GM18526 (cell line): ENCODE results near the gene GNAL.

Experiments used
- POLR2A ChIP-seq: IDR thresholded peaks from 3 replicates; pipeline ENCODE4 v1.6.1; 2011; ENCODE audit not compliant: insufficient read length; ENCODE audit errors: extremely low read depth

Gene GNAL

DNA sequence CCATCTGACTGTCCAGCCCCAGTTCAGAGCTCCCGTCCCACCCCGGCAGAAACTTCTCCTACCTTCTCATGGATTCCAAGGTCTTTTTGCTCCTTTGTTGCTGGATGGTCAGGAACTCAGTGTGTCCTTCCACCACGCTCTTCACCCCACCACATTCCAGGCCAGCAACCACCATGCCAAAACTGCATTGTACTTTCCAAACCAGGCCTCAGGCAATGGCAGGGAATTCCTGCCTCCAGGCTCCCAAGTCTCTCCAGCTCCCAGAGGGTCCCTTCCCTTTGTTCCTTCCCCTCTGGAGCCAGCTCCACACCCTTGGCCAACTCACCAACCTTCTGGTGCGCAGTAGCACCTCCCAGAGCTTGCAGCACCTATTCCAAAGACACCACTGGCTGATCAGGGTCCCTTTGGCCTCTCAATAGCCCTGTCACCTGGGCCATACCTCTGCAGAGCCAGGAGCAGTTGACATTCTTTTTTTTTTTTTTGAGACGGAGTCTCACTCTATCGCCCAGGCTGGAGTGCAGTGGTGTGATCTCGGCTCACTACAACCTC lies 170.3 kb downstream of the GNAL start:
- no peak for TF ChIP-seq POLR2A

DNA sequence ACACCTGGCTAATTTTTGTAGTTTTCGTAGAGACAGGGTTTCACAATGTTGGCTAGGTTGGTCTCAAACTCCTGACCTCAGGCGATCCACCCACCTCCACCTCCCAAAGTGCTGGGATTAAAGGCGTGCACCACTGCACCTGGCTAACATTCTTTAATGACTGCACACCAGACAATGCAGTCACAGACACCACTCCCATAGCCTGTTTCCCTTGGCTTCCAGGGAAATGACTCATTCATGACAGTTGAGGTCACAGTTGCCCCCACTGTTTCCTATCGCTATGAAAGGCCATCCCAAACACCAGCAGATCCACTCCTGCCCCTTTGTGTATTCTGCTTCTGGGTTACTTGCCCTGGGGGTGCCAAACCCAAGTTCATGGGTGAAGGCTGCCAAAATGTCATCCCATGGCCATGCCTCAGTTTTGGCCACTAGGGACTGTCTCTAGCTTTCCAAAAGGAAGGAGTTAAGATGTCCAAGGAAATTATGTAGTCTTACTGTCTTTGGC lies 170.9 kb downstream of the GNAL start:
- no peak for TF ChIP-seq POLR2A

DNA sequence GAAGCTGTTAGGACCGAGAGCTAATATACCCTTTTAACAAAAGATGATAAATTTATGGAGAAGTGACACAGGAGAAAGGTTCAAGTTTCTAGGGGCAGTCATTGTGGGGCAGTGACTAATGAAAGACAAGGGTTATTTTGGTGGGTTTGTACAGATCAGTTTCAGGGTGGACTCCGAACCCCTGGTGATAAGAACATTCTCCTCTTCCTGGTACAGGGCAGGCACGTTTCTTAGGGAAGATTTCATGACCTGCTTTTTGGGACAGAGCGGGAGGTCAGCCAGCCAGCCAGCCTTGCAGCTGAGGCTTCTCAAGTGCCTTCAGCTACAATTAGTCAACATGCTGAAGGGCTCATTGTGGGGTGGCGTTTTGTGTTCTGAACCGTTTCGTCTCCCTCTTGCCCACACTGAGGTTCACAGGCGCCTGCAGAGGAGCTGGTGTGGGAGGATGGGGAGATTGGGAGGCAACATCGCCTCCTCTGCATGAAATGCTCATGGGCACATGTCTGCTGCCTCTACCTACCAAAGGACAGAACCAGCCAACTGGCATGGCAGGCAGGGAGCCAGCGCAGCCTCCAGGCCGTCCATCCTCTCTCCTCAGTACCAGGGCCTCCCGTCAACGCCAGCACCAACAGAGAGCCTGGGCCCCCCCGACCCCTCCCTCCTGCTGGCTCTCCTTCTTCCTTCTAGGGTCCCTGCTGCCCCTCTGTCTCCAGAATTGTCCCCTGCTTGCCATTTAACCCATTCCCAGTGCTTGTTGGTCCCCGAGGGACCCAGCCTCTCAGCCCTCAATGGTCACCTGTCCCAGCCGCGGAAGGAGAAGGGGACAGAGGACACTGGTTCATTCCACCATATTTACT lies 171.8 kb downstream of the GNAL start:
- no peak for TF ChIP-seq POLR2A

DNA sequence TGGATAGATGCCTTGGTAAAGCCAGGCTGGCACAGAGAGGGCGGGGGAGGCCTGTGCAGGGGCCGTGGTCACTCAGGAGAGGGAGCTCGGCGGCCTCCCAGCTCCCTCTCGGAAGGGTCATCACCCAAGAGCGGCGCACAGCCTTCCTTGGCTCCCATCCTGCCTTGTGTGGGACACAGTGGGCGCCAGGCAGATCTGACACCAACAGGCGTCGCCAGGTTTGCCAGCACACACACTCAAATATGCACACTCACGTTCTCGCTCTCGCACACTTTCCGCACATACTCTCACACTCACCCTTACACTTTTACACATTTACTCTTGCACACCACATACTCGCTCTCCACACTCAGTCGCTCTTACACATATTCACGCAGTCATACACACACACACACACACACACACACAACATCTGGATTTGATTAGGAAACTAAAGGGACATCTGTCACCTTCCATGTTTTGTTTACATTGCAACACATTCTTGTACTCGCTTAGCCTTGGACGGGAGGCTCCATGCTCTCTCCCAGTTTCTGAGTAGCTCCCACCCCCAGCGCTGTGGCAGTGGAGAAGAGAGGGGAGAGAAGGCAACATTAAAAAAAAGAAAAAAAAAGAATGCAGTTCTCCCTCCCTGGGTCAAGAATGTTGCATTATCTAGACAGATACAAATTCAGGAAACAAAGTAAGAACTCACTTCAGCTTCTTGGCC lies 172.7 kb downstream of the GNAL start:
- no peak for TF ChIP-seq POLR2A

DNA sequence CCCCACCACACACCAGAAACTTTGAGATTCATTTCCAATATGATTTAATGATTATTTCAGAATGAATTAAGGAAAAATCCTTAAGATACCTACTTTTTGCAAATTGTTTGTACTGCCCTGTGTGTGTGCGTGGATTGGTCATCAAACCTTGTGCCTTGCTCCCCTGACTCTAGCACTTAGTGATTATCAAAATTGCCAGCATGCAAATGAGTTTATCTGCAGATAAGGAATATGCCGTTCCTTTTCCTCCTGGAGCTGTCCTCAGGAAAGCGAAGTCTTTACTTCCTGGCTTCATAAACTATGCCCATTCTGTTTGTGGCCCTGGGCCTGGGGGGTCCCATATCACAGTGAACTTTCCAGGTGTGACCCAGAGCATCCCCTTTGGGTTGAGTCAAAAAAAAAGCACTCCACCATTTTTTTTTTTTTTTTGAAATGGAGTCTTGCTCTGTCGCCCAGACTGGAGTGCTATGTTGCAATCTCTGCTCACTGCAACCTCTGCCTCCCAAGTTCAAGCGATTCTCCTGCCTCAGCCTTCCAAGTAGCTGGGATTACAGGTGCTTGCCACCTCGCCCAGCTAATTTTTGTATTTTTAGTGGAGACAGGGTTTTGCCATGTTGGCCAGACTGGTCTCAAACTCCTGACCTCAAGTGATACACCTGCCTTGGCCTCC lies 173.5 kb downstream of the GNAL start:
- no peak for TF ChIP-seq POLR2A

DNA sequence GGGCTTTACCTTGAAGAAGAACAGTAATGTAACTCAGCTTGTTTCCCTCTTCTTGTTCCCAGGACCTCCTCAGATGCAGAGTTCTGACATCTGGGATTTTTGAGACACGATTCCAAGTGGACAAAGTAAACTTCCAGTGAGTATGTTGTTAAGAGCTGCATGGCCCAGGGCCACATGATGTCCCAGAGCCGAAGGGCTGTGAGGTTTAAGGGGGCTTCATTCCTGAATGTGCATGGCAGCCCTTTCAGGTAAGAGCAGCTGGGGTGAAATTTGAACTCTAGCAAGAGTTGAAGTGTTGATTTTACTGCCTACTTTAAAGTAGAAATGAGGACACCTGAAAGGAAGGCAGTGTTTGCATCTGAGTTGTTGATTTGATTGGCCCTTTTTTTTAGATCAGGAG lies 175.4 kb downstream of the GNAL start:
- TF ChIP-seq POLR2A = no peak

DNA sequence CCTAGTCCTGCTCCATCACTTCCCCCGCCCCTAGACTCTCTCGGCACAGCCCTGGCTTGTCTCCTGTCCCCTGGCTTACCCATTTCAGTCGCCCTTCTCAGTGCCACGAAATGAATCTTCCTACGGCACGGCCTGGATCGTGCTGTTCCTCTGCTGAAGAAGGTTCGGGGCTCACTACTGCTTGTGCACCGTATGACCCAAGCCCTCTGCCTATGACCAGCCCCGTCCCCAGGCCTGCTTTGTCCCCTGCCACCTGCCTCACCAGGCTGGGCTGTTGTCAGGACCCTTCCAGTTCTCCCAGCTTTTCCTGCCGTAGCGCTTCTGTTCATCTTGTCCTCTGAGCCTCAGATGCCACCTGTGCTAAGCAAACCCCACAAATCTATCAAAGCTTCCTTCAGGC lies 176.0 kb downstream of the GNAL start:
- TF ChIP-seq POLR2A = no peak

DNA sequence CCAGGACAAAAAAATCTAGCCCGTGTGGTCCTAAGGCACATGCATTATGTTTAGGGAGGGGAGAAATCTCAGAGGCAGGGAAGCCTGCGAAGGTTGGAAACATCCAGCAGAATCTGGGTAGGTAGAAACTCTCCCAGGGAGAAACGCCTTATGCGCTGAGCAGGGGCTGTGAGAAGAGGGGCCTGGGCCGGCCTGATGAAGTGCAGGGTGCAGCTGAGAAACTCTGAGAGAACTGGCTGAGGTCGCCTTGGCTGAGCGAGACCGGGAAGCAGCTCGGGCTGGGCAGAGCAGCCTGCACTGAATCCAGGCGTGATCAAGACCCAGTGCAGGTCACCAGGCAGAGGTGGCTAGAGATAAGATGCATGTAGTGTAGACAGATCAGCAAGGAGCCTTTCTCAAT lies 177.3 kb downstream of the GNAL start:
- no peak for TF ChIP-seq POLR2A

DNA sequence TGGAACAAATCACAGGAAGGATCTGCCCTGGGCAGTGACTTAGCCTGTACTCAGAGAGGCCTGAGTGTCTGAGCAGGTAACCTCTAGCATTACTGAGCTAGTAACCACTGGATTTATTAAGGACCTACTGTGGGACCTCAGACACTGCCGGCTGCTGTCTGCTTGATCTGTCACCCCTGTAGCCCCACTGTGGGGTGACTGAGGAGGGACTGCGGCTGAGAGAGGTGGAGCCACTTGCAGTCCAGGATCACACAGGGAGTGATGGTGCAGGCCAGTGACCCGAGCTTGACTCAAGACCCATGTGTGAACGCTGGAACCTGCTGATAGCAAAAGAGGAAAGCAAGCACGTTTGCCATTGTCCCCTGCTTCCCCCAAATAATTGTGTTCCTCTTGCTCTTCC lies 177.7 kb downstream of the GNAL start:
- TF ChIP-seq POLR2A = no peak

DNA sequence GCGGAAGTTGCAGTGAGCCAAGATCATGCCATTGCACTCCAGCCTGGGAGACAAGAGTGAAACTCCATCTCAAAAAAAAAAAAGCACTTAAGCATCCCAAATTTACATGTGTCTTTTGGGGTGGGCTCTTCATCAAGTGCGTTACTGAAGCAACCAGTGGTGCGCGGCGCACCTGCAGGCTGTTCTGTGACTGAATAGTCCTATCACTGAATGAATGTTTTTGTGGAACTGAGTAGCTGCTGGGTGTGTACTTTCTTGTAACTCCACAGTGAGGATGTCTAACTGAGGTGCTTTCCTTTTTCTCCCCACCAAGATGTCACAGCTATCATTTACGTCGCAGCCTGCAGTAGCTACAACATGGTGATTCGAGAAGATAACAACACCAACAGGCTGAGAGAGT lies 179.2 kb downstream of the GNAL start:
- no peak for TF ChIP-seq POLR2A

DNA sequence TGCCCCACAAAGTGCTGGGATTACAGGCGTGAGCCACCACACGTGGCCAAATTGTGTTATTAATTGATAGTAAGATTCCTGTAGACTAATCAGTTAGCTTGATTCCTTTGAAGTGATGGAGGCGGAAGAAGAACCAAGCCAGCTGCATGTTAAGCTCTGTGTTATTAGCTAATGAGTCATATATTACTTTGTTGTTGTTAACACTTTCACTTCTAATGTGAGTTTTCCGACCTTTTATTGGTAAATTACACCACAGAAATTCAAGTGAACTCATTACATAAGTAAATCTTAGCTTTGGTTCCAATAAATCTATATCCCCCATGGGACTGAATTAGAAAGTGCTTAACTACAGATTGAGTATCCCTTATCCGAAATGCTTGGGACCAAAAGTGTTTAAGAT lies 182.4 kb downstream of the GNAL start:
- TF ChIP-seq POLR2A = no peak

DNA sequence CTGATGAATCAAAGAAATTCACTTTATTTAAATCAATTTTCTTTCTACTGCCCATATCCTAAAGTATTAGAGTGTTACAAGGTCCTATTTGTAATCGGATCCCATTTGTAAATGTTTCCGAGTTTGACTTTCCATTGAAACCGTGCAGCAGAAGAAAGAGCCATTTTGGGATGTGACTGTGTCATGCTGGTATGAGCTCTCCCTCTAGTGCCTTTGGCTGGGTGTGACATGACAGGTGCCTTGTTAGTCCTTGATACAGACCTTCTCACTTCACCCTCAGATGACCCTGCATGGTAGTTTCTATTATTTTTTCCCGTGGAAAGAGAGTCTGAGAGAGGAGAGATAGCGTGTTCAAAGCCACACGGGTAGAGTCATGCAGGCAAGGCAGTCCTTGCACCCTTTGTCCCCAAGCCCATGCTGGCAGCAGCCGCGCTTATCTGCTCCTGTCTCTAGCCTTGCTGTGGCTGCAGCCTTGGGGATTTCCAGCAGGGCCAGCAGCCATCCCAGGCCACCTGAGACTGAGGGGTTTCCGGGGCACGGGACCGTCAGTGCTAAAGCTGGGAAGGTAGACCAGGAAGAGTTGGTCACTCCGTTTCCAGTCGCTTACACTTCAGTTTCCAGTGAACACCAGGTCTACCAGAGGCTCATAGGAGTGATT lies 183.5 kb downstream of the GNAL start:
- no peak for TF ChIP-seq POLR2A

DNA sequence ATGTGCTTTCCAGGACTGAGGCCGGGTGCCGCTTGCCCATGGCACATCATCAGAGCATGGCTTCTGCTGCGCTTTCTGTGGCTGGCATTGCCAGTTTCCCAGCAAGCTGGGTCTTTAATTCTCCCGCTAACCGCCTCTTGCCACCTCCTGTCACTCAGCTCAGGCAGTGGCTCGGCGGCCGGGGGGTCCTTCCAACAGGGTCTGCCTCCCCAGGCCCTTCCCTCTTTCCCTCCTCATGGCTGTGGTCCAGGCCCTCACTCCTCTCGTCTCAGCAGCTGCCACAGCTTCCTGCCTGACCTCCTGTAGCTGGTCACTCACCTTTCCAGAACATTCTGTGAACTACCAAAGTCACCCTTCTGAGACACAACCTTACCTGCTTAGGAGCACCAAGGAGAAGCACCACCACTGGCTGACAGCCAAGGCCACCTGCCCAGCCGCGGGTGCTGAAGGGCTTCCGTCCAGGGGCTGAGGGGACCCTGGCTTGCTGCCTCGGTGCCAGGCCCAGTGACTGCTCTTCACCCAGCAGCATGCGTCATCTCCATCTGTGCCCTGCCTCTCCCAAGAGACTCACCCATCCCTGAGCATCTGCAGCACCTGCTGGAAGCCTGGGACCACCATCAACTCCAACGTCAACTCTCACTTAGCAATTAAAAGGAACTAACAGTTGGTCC lies 184.7 kb downstream of the GNAL start:
- no peak for TF ChIP-seq POLR2A

DNA sequence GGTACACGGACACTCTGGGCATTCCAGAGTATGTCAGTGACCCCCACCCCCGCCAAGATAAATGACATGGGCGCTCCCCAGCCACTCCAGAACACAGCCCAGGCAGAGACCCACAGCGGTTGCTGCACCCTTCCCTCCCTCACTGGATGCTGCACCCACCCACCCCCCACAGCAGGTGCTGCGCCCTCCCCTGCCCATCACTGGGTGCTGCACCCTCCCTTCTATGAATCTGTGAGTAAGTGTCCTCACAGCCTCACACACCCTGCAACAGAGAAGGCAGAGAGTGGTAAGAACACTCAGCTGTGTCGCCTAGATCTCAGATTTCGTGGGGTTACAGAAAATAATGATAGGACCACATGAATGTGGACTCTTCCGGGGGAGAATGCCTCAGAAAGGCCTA lies 185.6 kb downstream of the GNAL start:
- TF ChIP-seq POLR2A = no peak

DNA sequence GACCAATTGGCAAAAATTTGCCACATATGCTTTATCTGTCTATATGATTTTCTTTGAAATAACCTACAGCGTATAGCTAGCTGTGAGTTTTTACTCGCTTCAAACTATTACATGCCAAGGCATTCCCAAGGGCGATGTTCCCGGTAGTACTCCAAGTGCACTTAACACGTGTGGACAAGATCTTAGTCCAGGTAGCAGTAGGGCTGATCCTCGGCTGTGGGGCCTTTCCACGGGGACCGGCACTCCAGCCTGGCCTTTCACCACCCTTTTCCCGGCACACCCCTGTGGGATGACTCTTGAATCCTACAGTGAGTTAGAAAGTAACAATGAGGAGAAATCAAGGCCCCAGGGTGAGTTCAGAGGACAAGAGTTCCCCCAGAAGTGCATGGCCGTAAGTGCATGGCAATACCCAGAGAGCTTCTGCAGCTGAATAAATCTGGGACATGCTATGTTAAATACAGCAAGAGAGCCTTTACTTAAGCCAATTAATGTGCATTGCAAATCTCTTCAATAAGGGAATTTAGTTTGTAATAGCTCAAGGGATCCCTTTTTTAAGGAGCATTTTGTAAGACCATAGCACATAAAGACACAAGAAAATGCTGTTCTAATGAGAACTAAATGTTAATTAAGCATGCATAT lies 188.6 kb downstream of the GNAL start:
- no peak for TF ChIP-seq POLR2A
